GM13977 (cell line): ENCODE data around the gene MPP1.

Experiments used
- DNase-seq: peaks from one replicate; pipeline ENCODE4 v3.0.0; 2012; ENCODE audit warnings: low spot score
- in situ Hi-C: fragments of 300-500 bp; cut with MboI; formaldehyde crosslinking; loops from one replicate; pipeline ENCODE4 v1.12.0; 2022; ENCODE audit warnings: low sequenced_read_pairs, low pct_unique_long_range_greater_than_20kb, mixed read lengths, inconsistent platforms; ENCODE audit not compliant: unreplicated experiment
- TF ChIP-seq, protein P1 (sequence below): IDR thresholded peaks from 2 replicates; pipeline ENCODE4 v1.5.1; 2012; ENCODE audit warnings: mild to moderate bottlenecking, control low read depth; ENCODE audit not compliant: insufficient read depth; ENCODE audit errors: extremely low read depth, missing control alignments

The MPP1 gene

GRCh38 chrX:154731881-154732280 is 73.4 kb downstream of the MPP1 start:
- TF ChIP-seq, protein P1, sequence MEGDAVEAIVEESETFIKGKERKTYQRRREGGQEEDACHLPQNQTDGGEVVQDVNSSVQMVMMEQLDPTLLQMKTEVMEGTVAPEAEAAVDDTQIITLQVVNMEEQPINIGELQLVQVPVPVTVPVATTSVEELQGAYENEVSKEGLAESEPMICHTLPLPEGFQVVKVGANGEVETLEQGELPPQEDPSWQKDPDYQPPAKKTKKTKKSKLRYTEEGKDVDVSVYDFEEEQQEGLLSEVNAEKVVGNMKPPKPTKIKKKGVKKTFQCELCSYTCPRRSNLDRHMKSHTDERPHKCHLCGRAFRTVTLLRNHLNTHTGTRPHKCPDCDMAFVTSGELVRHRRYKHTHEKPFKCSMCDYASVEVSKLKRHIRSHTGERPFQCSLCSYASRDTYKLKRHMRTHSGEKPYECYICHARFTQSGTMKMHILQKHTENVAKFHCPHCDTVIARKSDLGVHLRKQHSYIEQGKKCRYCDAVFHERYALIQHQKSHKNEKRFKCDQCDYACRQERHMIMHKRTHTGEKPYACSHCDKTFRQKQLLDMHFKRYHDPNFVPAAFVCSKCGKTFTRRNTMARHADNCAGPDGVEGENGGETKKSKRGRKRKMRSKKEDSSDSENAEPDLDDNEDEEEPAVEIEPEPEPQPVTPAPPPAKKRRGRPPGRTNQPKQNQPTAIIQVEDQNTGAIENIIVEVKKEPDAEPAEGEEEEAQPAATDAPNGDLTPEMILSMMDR, result no peak
- no peak for DNase-seq
- in situ Hi-C loops, result loop anchor here (25.0 kb wide), 1 partner anchor 145 kb away; the partner anchor contains the start of gene CTAG1A

GRCh38 chrX:154731184-154731583 is 74.1 kb downstream of the MPP1 start:
- TF ChIP-seq, protein P1, result no peak
- in situ Hi-C loops, result loop anchor here (25.0 kb wide), 1 partner anchor 144 kb away; the partner anchor contains the start of gene CTAG1A
- no peak for DNase-seq

GRCh38 chrX:154730253-154730891 is 74.9 kb downstream of the MPP1 start:
- in situ Hi-C loops, result loop anchor here (25.0 kb wide), 1 partner anchor 143 kb away; the partner anchor contains the start of gene CTAG1A
- no peak for DNase-seq
- TF ChIP-seq, protein P1, result no peak

- no peak for DNase-seq
- TF ChIP-seq, protein P1, result no peak
- in situ Hi-C loops, result loop anchor here (25.0 kb wide), 1 partner anchor 142 kb away; the partner anchor contains the start of gene CTAG1A
Measured at GRCh38 chrX:154729439-154729838, 75.8 kb downstream of the MPP1 start.
